ENCODE measurements around the gene PAWR. TPM values are rescaled to one million over a fixed set of nuclear protein-coding genes. Genes with fewer than 3 reads are reported as not detected.

PAWR gene
- 116 and 140 TPM in 2 replicates for total RNA-seq (2014; rRNA removed; shearing (Covaris generic))

- peak; percentile 94 for DNase-seq
- Histone ChIP-seq H3K4me3 (ENCODE audit: insufficient read depth, low read depth, low read length) (peak within 1 kb of the TSS; percentile 95), H3K27me3 (ENCODE audit: control insufficient read depth, insufficient read depth, low read length) (no peaks in the 10 kb centered on the region), H3K36me3 (replicated peaks; ENCODE audit: control insufficient read depth, insufficient read depth, low read length) (no peaks in the 10 kb centered on the region)
These were observed at the start of gene PAWR for GRCh38 chr12:79690638-79691510. Gene PAWR (minus strand): TSS chr12:79690964. CDS start chr12:79690244, 720 bp downstream.

- peak; percentile 22 for DNase-seq
- H3K4me3 ChIP-seq (ENCODE audit: insufficient read depth, low read depth, low read length) = no peak overlapping the region
- H3K27me3 ChIP-seq (ENCODE audit: control insufficient read depth, insufficient read depth, low read length) = no peaks in the 10 kb centered on the region; the same call in 1 of the 2 replicates
- no peaks in the 10 kb centered on the region for H3K36me3 ChIP-seq (replicated peaks; ENCODE audit: control insufficient read depth, insufficient read depth, low read length)
These were observed 47.3 kb upstream of the PAWR start for GRCh38 chr12:79737875-79738718.

DNA sequence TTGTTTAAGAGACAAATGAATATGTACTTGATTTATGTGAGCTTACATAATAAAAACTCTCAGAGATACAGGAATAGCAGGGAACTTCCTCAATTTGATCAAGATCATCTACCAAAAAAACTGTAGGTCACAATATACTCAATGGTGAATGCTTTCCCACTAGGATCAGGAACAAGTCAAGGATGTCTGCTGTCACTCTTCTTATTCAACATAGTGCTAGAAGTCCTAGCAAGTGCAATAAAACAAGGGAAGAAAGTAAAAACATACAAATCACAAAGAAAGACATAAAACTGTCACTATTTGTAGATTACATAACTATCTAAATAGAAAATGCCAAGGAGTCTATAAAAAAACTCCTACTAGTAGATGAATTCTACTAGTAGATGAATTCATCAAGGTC, 41.9 kb upstream of the PAWR start:
- no peaks in the 10 kb centered on the region; the same call in 1 of the 2 replicates for H3K27me3 ChIP-seq (ENCODE audit: control insufficient read depth, insufficient read depth, low read length)
- no peaks in the 10 kb centered on the region for H3K36me3 ChIP-seq (replicated peaks; ENCODE audit: control insufficient read depth, insufficient read depth, low read length)
- DNase-seq = no peak
- no peak overlapping the region for H3K4me3 ChIP-seq (ENCODE audit: insufficient read depth, low read depth, low read length)

DNA sequence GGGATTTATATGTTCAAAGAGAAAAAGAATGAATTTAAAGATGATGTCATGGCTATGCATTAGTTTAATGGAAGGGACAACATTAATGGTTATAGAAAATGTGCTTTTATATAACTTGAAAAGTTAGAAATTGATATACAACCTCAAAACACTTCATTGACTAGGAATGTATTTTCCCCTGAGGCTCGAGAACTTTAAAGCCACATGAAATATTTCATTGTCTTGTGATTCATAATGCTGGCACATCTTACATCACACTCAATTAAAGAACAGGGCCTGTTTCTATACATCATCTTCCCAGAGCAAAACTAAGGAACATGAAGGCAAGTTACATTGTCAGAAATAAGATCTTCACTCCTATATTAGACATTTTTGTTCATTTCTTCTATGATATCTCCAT, 35.2 kb upstream of the PAWR start:
- no peaks in the 10 kb centered on the region for H3K27me3 ChIP-seq (ENCODE audit: control insufficient read depth, insufficient read depth, low read length)
- H3K36me3 ChIP-seq (replicated peaks; ENCODE audit: control insufficient read depth, insufficient read depth, low read length) = no peaks in the 10 kb centered on the region
- no peak overlapping the region for H3K4me3 ChIP-seq (ENCODE audit: insufficient read depth, low read depth, low read length)
- no peak for DNase-seq

DNA sequence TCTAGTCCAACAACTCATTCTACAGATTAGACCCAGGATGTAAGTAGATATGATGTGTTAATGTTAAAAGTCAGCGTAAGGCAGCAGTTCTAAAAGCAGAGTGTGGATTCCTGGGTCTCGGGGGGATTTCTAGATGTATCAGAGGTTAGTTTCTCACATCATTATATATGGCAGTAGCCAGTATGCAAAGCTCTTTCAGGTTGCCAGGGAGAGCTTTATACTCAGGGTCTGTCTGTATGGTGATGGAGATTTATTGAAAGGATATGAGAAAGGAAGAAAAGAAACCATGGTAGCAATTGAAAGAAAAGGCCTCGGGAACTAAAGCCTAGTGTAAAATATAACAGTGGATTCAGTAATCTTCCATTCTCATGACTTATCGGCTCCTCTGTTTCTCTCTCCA, 26.2 kb upstream of the PAWR start:
- no peaks in the 10 kb centered on the region for H3K27me3 ChIP-seq (ENCODE audit: control insufficient read depth, insufficient read depth, low read length)
- DNase-seq = no peak
- H3K36me3 ChIP-seq (replicated peaks; ENCODE audit: control insufficient read depth, insufficient read depth, low read length) = no peaks in the 10 kb centered on the region
- H3K4me3 ChIP-seq (ENCODE audit: insufficient read depth, low read depth, low read length) = no peak overlapping the region

GRCh38 chr12:79715308-79715707, 24.5 kb upstream of the PAWR start:
- Histone ChIP-seq H3K4me3 (ENCODE audit: insufficient read depth, low read depth, low read length) (no peak overlapping the region), H3K36me3 (replicated peaks; ENCODE audit: control insufficient read depth, insufficient read depth, low read length) (no peaks in the 10 kb centered on the region), H3K27me3 (ENCODE audit: control insufficient read depth, insufficient read depth, low read length) (no peaks in the 10 kb centered on the region)
- DNase-seq = no peak

DNA sequence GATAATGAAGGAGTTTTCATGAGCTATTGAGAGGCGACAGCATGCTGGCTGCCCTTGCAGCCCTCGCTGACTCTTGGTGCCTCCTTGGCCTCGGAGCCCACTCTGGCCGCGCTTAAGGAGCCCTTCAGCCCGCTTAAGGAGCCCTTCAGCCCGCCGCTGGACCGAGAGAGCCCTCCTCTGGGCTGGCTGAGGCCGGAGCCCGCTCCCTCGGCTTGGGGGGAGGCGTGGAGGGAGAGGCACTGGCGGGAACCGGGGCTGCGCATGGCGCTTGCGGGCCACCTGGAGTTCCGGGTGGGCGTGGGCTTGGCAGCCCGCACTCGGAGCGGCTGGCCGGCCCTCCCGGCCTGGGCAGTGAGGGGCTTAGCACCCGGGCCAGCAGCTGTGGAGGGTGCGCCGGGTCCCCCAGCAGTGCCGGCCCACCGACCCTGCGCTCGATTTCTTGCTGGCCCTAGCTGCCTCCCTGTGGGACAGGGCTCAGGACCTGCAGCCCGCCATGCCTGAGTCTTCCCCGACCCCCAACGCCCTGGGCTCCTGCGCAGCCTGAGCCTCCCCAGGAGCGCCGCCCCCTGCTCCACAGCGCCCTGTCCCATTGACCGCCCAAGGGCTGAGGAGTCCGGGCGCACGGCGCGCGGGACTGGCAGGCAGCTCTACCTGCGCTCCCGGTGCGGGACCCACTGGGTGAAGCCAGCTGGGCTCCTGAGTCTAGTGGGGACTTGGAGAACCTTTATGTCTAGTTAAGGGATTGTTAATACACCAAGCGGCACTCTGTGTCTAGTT, 20.1 kb upstream of the PAWR start:
- no peak overlapping the region for H3K4me3 ChIP-seq (ENCODE audit: insufficient read depth, low read depth, low read length)
- no peaks in the 10 kb centered on the region for H3K36me3 ChIP-seq (replicated peaks; ENCODE audit: control insufficient read depth, insufficient read depth, low read length)
- H3K27me3 ChIP-seq (ENCODE audit: control insufficient read depth, insufficient read depth, low read length) = no peaks in the 10 kb centered on the region
- DNase-seq = no peak

- Histone ChIP-seq H3K36me3 (replicated peaks; ENCODE audit: control insufficient read depth, insufficient read depth, low read length) (no peaks in the 10 kb centered on the region), H3K27me3 (ENCODE audit: control insufficient read depth, insufficient read depth, low read length) (no peaks in the 10 kb centered on the region), H3K4me3 (ENCODE audit: insufficient read depth, low read depth, low read length) (no peak overlapping the region)
- DNase-seq = no peak
These were observed 17.1 kb upstream of the PAWR start for GRCh38 chr12:79707830-79708229.

DNA sequence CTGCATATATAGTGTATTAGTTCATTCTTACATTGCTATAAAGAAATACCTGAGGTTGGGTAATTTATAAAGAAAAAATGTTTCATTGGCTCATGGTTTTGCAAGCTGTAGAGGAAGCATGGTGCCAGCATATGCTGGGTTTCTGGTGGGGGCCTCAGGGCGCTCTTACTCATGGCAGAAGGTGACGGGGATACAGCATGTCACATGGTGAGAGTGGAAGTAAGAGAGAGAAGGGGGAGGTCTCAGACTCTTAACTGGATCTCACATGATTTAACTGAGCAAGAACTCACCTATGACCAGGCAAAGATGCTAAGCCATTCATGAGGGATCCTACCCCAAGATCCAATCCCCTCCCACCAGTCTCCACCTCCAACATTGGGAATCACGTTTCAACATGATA, 15.9 kb upstream of the PAWR start:
- H3K4me3 ChIP-seq (ENCODE audit: insufficient read depth, low read depth, low read length) = no peak overlapping the region
- no peaks in the 10 kb centered on the region for H3K36me3 ChIP-seq (replicated peaks; ENCODE audit: control insufficient read depth, insufficient read depth, low read length)
- no peaks in the 10 kb centered on the region for H3K27me3 ChIP-seq (ENCODE audit: control insufficient read depth, insufficient read depth, low read length)
- DNase-seq = no peak

DNA sequence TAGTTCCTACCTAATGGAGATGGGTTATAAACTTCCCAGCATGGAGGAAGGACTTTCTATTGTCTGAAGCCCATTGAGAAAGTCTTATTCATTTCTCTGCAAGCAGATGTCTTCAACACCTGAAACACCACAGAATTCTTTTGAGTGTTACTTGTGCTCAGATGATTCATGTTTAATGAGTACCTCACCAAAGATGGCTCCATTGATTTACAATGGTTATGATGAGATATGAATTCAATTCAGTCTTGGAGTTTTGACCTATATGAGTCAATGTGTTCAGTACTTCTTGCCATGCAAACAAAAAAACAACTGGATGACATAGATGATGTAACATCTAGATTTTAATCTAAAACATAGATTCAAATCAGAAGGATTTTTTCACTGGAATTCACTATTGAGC, 15.4 kb upstream of the PAWR start:
- Histone ChIP-seq H3K27me3 (ENCODE audit: control insufficient read depth, insufficient read depth, low read length) (no peaks in the 10 kb centered on the region), H3K4me3 (ENCODE audit: insufficient read depth, low read depth, low read length) (no peak overlapping the region), H3K36me3 (replicated peaks; ENCODE audit: control insufficient read depth, insufficient read depth, low read length) (no peaks in the 10 kb centered on the region)
- no peak for DNase-seq

- no peaks in the 10 kb centered on the region for H3K27me3 ChIP-seq (ENCODE audit: control insufficient read depth, insufficient read depth, low read length)
- no peaks in the 10 kb centered on the region for H3K36me3 ChIP-seq (replicated peaks; ENCODE audit: control insufficient read depth, insufficient read depth, low read length)
- no peak for DNase-seq
- no peak overlapping the region for H3K4me3 ChIP-seq (ENCODE audit: insufficient read depth, low read depth, low read length)
These were observed 8.2 kb upstream of the PAWR start for GRCh38 chr12:79698966-79699365.

DNA sequence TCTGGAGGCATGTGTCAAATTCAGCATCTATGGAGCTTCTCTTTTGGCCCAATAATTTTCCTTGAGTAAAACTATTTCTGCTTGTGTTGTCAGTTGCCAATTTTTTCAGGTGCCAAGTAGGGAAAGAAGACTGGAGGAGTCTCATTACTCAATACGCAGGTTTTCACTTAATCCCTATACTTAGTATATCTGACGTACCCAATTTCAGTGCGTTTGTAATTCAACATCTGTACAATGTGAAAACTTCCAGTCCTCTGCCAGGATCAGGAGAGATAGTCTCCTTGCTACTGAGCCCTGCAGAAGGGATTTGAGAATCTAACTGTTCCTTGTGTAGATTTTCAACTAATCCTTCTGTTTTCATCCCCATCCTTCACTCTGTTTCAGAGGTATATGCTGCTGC, 5.7 kb upstream of the PAWR start:
- no peak overlapping the region for H3K4me3 ChIP-seq (ENCODE audit: insufficient read depth, low read depth, low read length)
- DNase-seq = no peak
- no peaks in the 10 kb centered on the region for H3K36me3 ChIP-seq (replicated peaks; ENCODE audit: control insufficient read depth, insufficient read depth, low read length)
- no peaks in the 10 kb centered on the region for H3K27me3 ChIP-seq (ENCODE audit: control insufficient read depth, insufficient read depth, low read length)

GRCh38 chr12:79692860-79693577, 2.3 kb upstream of the PAWR start:
- Histone ChIP-seq H3K36me3 (replicated peaks; ENCODE audit: control insufficient read depth, insufficient read depth, low read length) (no peaks in the 10 kb centered on the region), H3K4me3 (ENCODE audit: insufficient read depth, low read depth, low read length) (peak overlapping the region; percentile 4; the same call in 1 of the 2 replicates), H3K27me3 (ENCODE audit: control insufficient read depth, insufficient read depth, low read length) (no peaks in the 10 kb centered on the region)
- DNase-seq = no peak

Measured in H7 (cell line).